Measurements from ENCODE around the gene NHS.

NHS gene

GRCh38 chrX:17768997-17769396 is 394.0 kb downstream of the NHS start:
- no peak for DNase-seq (ENCODE audit: low read depth in 1 of 2, low spot score in 1 of 2)

- no peak for DNase-seq (ENCODE audit: low read depth in 1 of 2, low spot score in 1 of 2)
These were observed 394.8 kb downstream of the NHS start for GRCh38 chrX:17769701-17770269.

- DNase-seq (ENCODE audit: low read depth in 1 of 2, low spot score in 1 of 2): no peak
These were observed 398.3 kb downstream of the NHS start for GRCh38 chrX:17773221-17773876.

- no peak for DNase-seq (ENCODE audit: low read depth in 1 of 2, low spot score in 1 of 2)
These were observed 399.1 kb downstream of the NHS start for GRCh38 chrX:17774053-17774452.

- DNase-seq (ENCODE audit: low read depth in 1 of 2, low spot score in 1 of 2): no peak
These were observed 404.0 kb downstream of the NHS start for GRCh38 chrX:17778997-17779396.

- DNase-seq (ENCODE audit: low read depth in 1 of 2, low spot score in 1 of 2): no peak
These were observed 404.4 kb downstream of the NHS start for GRCh38 chrX:17779434-17779833.
